KBM-7 (cell line): ENCODE results near the gene SLC13A3.
A peak's percentile ranks its signal among the peaks of the same experiment; 100 is the strongest.

Experiments used
- DNase-seq: peaks from one replicate; pipeline ENCODE4 v3.0.0-alpha.2; 2015
- in situ Hi-C: fragments of 300-500 bp; cut with MboI; formaldehyde crosslinking; loops from 2 replicates; pipeline ENCODE4 v1.14.3; 2020; ENCODE audit warnings: low sequenced_read_pairs, low pct_unique_long_range_greater_than_20kb, mixed read lengths

Gene SLC13A3

GRCh38 chr20:46572153-46572552, 79.1 kb downstream of the SLC13A3 start:
- in situ Hi-C loops: no loop called here
- no peak for DNase-seq

GRCh38 chr20:46571418-46571817, 79.8 kb downstream of the SLC13A3 start:
- DNase-seq: no peak

GRCh38 chr20:46570956-46571355, 80.3 kb downstream of the SLC13A3 start:
- no peak for DNase-seq
- in situ Hi-C loops: no loop called here

More at GRCh38 chr20:46571418-46571817, 79.8 kb downstream of the SLC13A3 start:
- in situ Hi-C loops: no loop called here

GRCh38 chr20:46569961-46570360, 81.3 kb downstream of the SLC13A3 start:
- in situ Hi-C loops: no loop called here
- no peak for DNase-seq

- in situ Hi-C loops: no loop called here
- DNase-seq: no peak
Observed at GRCh38 chr20:46568570-46569129, 82.6 kb downstream of the SLC13A3 start.

- no peak for DNase-seq
- in situ Hi-C loops: no loop called here
Observed at GRCh38 chr20:46566125-46566524, 85.1 kb downstream of the SLC13A3 start.

GRCh38 chr20:46564241-46564957, 86.9 kb downstream of the SLC13A3 start:
- no peak for DNase-seq
- in situ Hi-C loops: no loop called here

- in situ Hi-C loops: no loop called here
- DNase-seq: no peak
Observed at GRCh38 chr20:46563860-46564221, 87.4 kb downstream of the SLC13A3 start.

GRCh38 chr20:46563170-46563859, 87.9 kb downstream of the SLC13A3 start:
- DNase-seq: no peak

GRCh38 chr20:46562373-46563169, 88.7 kb downstream of the SLC13A3 start:
- DNase-seq: peak; percentile 78
- in situ Hi-C loops: no loop called here

More at GRCh38 chr20:46563170-46563859, 87.9 kb downstream of the SLC13A3 start:
- in situ Hi-C loops: no loop called here

- in situ Hi-C loops: no loop called here
- no peak for DNase-seq
Observed at GRCh38 chr20:46562009-46562372, 89.3 kb downstream of the SLC13A3 start.

- no peak for DNase-seq
- in situ Hi-C loops: no loop called here
Observed at GRCh38 chr20:46559685-46560440, 91.4 kb downstream of the SLC13A3 start.

GRCh38 chr20:46559001-46559400, 92.3 kb downstream of the SLC13A3 start:
- DNase-seq: no peak
- in situ Hi-C loops: no loop called here

GRCh38 chr20:46558511-46558959, 92.7 kb downstream of the SLC13A3 start:
- DNase-seq: no peak
- in situ Hi-C loops: no loop called here

- in situ Hi-C loops: no loop called here
- DNase-seq: no peak
Observed at GRCh38 chr20:46557231-46557956, 93.9 kb downstream of the SLC13A3 start.

- in situ Hi-C loops: no loop called here
- DNase-seq: no peak
Observed at GRCh38 chr20:46555370-46555956, 95.8 kb downstream of the SLC13A3 start.

GRCh38 chr20:46554828-46555227, 96.4 kb downstream of the SLC13A3 start:
- in situ Hi-C loops: no loop called here
- no peak for DNase-seq

- no peak for DNase-seq
- in situ Hi-C loops: no loop called here
Observed at GRCh38 chr20:46553926-46554325, 97.3 kb downstream of the SLC13A3 start.
